ENCODE measurements around the gene SLC27A1.

Gene SLC27A1

GRCh38 chr19:17481986-17482385, 11.7 kb downstream of the SLC27A1 start:
- DNase-seq (ENCODE audit: low read depth, low spot score) = no peak
- no peak for TF ChIP-seq CTCF (IDR thresholded peaks at IDR 0.05; ENCODE audit: insufficient read depth, low read length, missing control alignments)
- ChIA-PET POLR2A (no interaction called here), CTCF (interaction anchor here (3.8 kb wide), 1 partner anchor 14 kb away, joined by 25 read pairs; no protein-coding TSS in a partner anchor)
- H3K4me3 ChIP-seq (ENCODE audit: low read depth, low read length) = no peak overlapping the region

- no peak overlapping the region for H3K4me3 ChIP-seq (ENCODE audit: low read depth, low read length)
- no peak for TF ChIP-seq CTCF (IDR thresholded peaks at IDR 0.05; ENCODE audit: insufficient read depth, low read length, missing control alignments)
- ChIA-PET CTCF (interaction anchor here (3.8 kb wide), 1 partner anchor 13 kb away, joined by 25 read pairs; no protein-coding TSS in a partner anchor), POLR2A (no interaction called here)
- no peak for DNase-seq (ENCODE audit: low read depth, low spot score)
Measured at GRCh38 chr19:17482877-17483604, 12.7 kb downstream of the SLC27A1 start.

GRCh38 chr19:17483605-17484002, 13.3 kb downstream of the SLC27A1 start:
- H3K4me3 ChIP-seq (ENCODE audit: low read depth, low read length) = no peak overlapping the region
- ChIA-PET POLR2A (no interaction called here), CTCF (interaction anchor here (3.8 kb wide), 1 partner anchor 13 kb away, joined by 25 read pairs; no protein-coding TSS in a partner anchor)
- no peak for DNase-seq (ENCODE audit: low read depth, low spot score)
- no peak for TF ChIP-seq CTCF (IDR thresholded peaks at IDR 0.05; ENCODE audit: insufficient read depth, low read length, missing control alignments)

GRCh38 chr19:17484520-17485185, 14.3 kb downstream of the SLC27A1 start:
- CTCF ChIA-PET = interaction anchor here (0.8 to 3.7 kb wide), 2 partner anchors 10 to 12 kb away, joined by 3 to 13 read pairs; no protein-coding TSS in a partner anchor
- no peak for DNase-seq (ENCODE audit: low read depth, low spot score)
- TF ChIP-seq CTCF (IDR thresholded peaks at IDR 0.05; ENCODE audit: insufficient read depth, low read length, missing control alignments) = no peak
- H3K4me3 ChIP-seq (ENCODE audit: low read depth, low read length) = no peak overlapping the region
- POLR2A ChIA-PET = no interaction called here

GRCh38 chr19:17486545-17487240, 16.4 kb downstream of the SLC27A1 start:
- ChIA-PET CTCF (interaction anchor here (3.7 kb wide), 1 partner anchor 10 kb away, joined by 13 read pairs; no protein-coding TSS in a partner anchor), POLR2A (no interaction called here)
- H3K4me3 ChIP-seq (ENCODE audit: low read depth, low read length) = no peak overlapping the region
- TF ChIP-seq CTCF (IDR thresholded peaks at IDR 0.05; ENCODE audit: insufficient read depth, low read length, missing control alignments) = no peak
- DNase-seq (ENCODE audit: low read depth, low spot score) = no peak
